ENCODE data around the gene DNAH14.

Gene DNAH14

DNA sequence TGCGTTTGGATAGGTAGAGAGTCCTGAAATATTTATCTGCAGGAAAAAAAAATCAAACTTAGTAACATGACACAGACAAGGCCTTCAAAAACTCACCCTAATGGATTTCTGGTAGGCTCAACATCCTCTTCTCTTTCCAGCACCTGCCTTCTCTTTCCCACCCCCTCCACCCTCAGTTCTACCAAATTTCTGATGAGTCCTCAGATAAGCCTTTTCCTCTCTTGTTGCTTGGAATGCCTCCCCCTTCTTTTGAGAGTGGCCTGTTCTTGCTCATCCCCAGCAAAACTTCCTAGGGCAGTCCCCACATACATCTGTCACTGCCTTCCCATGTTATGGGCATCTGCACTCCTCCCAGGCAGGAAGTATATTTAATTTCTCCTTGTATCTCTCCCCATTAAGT is 506.0 kb downstream of the DNAH14 start:
- no peak for DNase-seq

DNA sequence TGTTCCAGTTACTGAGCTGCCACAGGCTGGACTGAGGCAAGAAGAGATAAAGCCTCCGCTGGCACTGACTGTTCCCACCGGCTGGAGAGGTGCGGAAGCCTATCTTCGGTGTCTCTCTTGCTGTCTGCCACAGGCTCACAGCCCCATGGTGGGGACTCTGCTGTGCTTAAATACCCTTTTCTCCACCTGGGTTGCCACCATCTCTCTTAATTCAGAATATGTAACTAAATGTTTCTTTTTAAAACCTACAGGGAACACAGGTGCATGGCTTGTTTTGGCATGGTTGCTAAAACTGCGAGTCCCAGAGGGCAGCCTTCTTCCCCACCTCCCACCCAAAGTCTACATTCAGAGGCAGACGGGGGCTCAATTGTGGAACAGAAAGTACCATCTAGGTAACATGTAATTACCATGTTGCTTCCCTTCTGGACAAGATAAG is 506.5 kb downstream of the DNAH14 start:
- DNase-seq = no peak

DNA sequence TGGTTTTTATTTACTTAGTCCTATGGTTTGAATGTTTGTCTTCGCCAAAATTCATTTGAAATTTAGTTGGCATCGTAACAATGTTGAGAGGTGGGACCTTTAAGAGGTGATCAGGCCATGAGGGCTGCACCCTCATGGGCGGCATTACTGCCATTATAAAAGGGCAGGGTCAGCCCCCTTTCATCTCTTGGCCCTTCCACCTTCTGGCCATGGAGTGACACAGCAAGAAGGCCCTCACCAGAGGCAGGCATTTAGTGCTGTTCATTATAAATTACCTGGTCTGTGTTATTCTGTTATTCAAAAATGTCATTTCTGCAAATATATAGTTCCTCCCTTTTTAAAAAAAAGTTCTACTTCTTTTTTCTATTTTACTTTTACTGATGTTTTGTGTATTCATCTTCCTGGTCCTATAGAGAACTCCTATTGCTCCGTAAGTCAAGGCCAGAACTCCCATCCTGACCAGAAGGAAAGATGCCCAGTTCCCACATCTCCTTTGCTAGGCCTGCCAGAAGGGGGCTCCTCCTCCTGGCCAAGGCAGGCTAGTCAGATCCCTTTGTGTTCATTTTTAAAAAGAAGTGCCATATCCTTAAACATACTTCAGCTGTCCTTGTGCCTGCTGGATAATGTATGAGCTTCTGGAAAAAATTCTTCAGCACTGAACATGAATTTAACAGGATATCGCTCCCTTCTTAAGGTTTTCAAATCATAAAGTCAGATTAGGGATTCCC is 508.4 kb downstream of the DNAH14 start:
- DNase-seq = no peak

DNA sequence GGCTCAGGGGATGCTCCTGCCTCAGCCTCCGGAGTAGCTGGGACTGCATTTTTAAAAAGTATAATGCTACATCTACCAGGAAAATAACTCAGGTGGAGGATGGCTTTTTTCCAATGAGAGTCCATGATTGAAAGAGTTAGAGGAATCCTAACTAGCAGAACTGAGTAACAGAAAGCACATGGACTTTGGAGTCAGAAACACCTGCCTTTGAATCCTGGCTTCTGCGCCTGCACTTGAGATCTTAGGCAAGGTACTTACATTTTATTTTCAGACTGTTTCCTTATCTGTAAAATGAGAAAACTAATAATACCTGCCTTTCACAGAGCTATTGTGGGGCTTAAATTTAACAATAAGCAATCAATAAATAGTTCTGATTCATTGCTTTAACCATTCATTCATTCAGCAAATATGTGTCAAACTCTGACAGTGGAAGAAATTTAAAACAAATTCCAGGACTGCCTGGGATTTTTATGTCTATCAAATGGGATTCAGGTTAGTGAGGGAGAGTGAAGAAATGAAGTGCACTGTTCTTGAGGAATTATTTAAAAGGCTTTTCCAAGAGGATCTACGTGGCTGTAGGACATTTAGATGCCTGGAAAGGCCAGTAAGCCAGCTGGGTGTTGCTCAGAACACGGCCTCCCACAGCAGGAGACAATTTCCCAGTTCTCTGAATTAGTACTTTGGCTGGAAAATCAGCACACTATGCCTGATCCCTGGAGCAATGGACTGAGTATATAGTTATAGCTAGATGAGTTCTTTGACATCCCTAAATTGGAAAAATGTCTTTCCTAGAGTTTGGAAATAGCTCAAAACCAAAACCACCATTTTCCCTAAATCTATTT is 511.1 kb downstream of the DNAH14 start:
- no peak for DNase-seq

DNA sequence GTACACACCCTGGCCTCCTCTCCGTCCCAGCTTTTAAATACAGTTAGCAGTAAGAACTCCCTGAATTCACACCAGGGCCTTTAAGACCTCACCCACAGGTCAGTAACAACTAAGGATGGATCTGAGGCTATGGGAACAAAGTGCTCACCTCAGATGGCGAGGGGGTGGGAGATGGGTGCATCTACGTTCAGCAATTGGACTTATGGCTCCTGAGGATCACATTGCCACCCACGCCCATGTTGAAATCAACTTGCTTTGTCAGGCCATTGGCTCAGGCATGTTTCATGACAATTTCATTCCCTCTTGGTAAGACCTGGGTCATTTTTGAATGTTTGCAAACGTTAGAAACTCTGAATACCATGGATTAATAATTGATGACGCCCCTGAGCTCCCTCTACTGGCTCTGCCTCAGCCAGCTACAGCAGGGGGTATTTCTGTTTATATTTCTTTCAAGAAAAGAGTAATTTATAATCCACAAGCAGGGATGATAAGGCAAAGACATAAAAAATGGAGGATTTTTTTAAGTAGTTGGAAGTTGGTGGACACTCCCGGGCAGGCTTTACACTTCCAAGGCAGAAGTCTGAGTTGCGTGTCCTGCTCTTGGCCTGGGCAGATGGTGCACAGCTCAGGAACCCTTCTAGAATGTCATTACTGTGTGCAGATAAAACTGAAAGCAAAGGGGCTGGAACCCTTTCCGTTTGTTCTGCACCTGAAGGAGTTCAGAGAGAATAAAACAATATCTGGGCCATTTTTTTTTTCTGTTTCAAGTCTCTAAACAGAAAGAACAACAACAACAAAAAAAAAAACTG is 512.0 kb downstream of the DNAH14 start:
- no peak for DNase-seq

GRCh38 chr1:225442123-225442505 is 512.6 kb downstream of the DNAH14 start:
- no peak for DNase-seq

DNA sequence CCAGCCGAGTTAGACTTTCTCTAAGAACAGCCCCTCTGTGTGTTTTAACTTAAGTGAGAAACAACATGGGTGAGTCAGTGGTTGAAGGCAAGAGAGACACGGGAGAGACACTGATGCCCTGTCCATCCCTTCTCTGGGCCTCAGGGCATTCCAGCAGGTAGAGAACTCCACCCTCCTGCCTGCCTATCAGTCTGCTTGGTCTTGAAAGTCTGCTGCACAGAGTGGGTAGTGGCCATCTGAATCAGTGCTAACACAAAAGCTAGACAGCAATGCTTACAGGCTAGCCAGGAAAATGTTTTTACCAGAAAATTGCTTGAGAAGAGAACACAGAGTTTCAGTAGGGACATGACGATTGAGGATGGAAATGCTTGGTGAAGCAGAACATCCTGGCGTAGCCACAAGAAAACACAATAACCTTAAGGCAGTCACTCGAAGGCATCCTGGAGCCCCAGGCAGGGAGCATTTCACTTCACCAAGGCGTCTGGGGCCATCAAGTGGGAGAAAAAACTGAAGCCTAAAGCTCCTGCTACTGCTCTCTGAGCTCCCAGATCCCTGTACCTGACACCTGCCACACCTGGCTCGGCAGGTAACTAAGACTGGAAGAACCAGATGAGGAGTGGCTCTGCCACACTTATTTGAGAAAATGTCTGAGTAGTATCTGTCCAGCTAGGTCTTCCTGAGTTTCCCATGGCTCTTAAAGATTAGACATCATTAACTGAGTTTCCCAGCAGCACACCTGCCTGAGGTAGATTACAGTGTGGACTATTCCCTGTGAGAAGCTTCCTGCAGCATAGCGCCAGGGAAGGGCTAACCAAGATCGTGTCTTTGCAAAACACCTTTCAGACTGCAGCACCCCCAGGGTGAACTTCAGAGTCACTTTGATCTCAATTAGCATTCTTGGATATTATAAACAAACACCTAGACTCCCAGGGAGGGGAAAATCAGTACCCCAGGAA is 516.4 kb downstream of the DNAH14 start:
- DNase-seq = no peak

DNA sequence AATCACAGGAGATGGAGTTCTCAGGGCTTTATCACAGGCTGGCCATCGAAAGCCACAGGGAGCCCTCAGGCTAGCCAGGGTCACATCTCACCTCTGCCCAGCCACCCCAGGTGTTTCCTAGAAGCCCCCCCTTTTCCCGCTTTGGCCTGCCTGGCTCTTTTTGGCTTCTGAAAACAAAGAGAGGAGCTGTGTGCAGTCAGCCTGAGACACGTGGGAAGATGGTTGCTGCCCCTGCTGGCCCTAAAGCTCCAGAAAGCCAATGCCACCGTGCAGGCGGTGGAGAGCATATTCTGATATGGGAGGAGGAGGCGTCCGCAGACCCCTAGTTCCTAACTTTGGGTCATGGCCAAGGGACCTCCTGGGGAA is 517.1 kb downstream of the DNAH14 start:
- no peak for DNase-seq

- DNase-seq = no peak
Observed at GRCh38 chr1:225446981-225447615, 517.6 kb downstream of the DNAH14 start.

DNA sequence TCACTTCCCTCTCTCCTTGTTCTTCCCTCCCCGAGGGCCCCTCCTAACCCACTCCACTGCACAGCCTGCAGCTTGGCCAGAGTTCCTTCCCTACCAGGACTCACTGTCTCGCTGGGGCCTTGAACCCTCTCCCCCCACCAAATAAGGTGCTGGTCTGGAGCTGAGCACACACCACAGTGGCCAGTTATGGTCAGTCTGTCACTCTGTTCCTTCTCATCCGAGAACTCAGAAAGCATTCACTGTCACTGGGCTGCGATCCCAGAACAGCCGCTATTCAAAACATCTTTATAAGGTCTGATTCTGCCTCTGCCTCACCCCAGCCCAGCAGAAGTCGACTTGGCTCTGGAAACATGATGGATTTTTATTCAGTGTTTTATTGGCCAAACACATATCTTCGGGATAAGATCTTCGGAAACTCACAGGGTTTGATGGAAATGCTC is 518.2 kb downstream of the DNAH14 start:
- DNase-seq = no peak

DNA sequence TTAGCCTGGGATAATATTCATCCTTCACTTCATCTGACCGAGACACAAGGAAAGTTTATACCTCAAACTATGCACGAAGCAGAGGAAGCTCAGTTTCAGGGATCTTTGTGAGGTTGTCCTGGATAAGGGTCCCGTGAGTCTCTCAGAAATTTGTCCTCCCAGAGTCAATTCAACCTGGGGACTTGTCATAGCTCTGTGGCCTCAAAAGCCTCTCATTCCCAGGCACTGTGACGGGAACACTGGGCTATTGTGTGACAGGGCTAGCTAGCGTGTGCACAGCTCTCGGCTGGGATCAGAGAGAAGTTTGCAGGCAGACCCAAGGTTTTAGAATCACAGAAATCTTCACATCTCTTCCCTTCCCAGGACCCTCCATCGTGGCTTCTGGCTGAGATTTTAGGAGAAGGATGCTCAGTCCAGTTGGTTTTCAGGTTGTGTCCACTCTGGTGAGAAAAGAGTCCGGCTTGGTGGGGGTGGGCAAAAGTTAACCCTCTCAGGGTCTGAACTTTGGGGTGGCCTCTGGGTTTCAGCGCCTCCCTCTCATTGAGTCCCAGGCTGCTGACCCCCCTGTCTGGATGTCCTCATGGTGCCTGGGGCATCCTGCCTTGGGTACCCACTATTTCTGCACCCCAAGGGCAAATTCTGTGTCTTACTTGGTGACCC is 518.8 kb downstream of the DNAH14 start:
- DNase-seq = no peak

Measured in SIG-M5 (cell line).